ENCODE data around the gene LTBP1.

- TF ChIP-seq CTCF (IDR thresholded peaks at IDR 0.05; ENCODE audit: insufficient read depth, low read length): no peak
- no peak for TF ChIP-seq POLR2AphosphoS5 (IDR thresholded peaks at IDR 0.05; ENCODE audit: low read depth)
- TF ChIP-seq REST (IDR thresholded peaks at IDR 0.05; ENCODE audit: insufficient replicate concordance, low read depth): no peak
- no peak for TF ChIP-seq SPI1 (IDR thresholded peaks at IDR 0.05; ENCODE audit: borderline replicate concordance, low read depth)
These were observed 234.2 kb downstream of the LTBP1 start for GRCh38 chr2:33180915-33181314.

Measured in HL-60 (cell line).